SK-N-SH treated with all-trans-retinoic acid at 6 μM for 48 hours (cell line): Measurements from ENCODE around the gene RHOU.

Experiments
- ATAC-seq: fragments of 200-7000 bp; cut with Tn5 transposase; 3 replicates; pipeline ENCODE4 v1.9.1; 2020; ENCODE audit warnings: mild to moderate bottlenecking, moderate library complexity
- ARNTL ChIP-seq: fragments of 450-650 bp; formaldehyde crosslinking; IDR thresholded peaks from 2 replicates; pipeline ENCODE4 v1.5.0; 2020; ENCODE audit warnings: low read depth, mild to moderate bottlenecking, moderate library complexity, borderline replicate concordance
- BACH2 ChIP-seq: fragments of 250-450 bp; sonication (Bioruptor Pico); IDR thresholded peaks from 2 replicates; pipeline ENCODE4 v1.9.0; 2021; ENCODE audit warnings: mild to moderate bottlenecking, borderline replicate concordance
- CSDC2 ChIP-seq: fragments of 250-450 bp; sonication (Bioruptor Pico); IDR thresholded peaks from 2 replicates; pipeline ENCODE4 v1.5.0; 2020; ENCODE audit warnings: mild to moderate bottlenecking, moderate library complexity
- ESRRG ChIP-seq: fragments of 250-450 bp; sonication (Bioruptor Pico); IDR thresholded peaks from 2 replicates; pipeline ENCODE4 v1.6.1; 2021; ENCODE audit warnings: mild to moderate bottlenecking
- GLIS3 ChIP-seq: fragments of 250-450 bp; sonication (Bioruptor Pico); IDR thresholded peaks from 2 replicates; pipeline ENCODE4 v1.5.0; 2020; ENCODE audit warnings: mild to moderate bottlenecking, moderate library complexity
- ISL1 ChIP-seq: fragments of 250-450 bp; sonication (Bioruptor Pico); IDR thresholded peaks from 2 replicates; pipeline ENCODE4 v2.1.2; 2022; ENCODE audit warnings: mild to moderate bottlenecking, moderate library complexity
- OSR1 ChIP-seq: fragments of 250-450 bp; sonication (Bioruptor Pico); IDR thresholded peaks from 2 replicates; pipeline ENCODE4 v1.8.0; 2022; ENCODE audit warnings: moderate library complexity, mild to moderate bottlenecking, inconsistent platforms
- PPARA ChIP-seq: fragments of 250-450 bp; sonication (Bioruptor Pico); IDR thresholded peaks from 2 replicates; pipeline ENCODE4 v1.5.0; 2020; ENCODE audit warnings: mild to moderate bottlenecking, borderline replicate concordance
- RARB ChIP-seq: fragments of 250-450 bp; sonication (Bioruptor Pico); IDR thresholded peaks from 2 replicates; pipeline ENCODE4 v1.8.0; 2021; ENCODE audit warnings: mild to moderate bottlenecking, moderate library complexity
- SNAI2 ChIP-seq: fragments of 250-450 bp; sonication (Bioruptor Pico); IDR thresholded peaks from 2 replicates; pipeline ENCODE4 v1.5.0; 2020; ENCODE audit warnings: mild to moderate bottlenecking, moderate library complexity
- TCF4 ChIP-seq: fragments of 250-450 bp; sonication (Bioruptor Pico); IDR thresholded peaks from 2 replicates; pipeline ENCODE4 v1.8.0; 2021; ENCODE audit warnings: mild to moderate bottlenecking, moderate library complexity, borderline replicate concordance
- TOX ChIP-seq: fragments of 250-450 bp; sonication (Bioruptor Pico); IDR thresholded peaks from 2 replicates; pipeline ENCODE4 v1.8.0; 2021; ENCODE audit warnings: mild to moderate bottlenecking, moderate library complexity, borderline replicate concordance
- ZFP3 ChIP-seq: fragments of 250-450 bp; sonication (Bioruptor Pico); IDR thresholded peaks from 2 replicates; pipeline ENCODE4 v1.5.0; 2020; ENCODE audit warnings: mild to moderate bottlenecking, moderate library complexity
- ZFP30 ChIP-seq: fragments of 450-650 bp; formaldehyde crosslinking; IDR thresholded peaks from 2 replicates; pipeline ENCODE4 v1.5.0; 2022; ENCODE audit warnings: mild to moderate bottlenecking, moderate library complexity
- ZNF565 ChIP-seq: fragments of 450-650 bp; formaldehyde crosslinking; conservative IDR thresholded peaks from 2 replicates; pipeline ENCODE4 v1.5.0; 2020; ENCODE audit warnings: low read depth, mild to moderate bottlenecking, moderate library complexity
- ZNF70 ChIP-seq: fragments of 450-650 bp; formaldehyde crosslinking; IDR thresholded peaks from 2 replicates; pipeline ENCODE4 v1.5.0; 2020; ENCODE audit warnings: mild to moderate bottlenecking, moderate library complexity
- ZNF8 ChIP-seq: fragments of 450-650 bp; formaldehyde crosslinking; IDR thresholded peaks from 2 replicates; pipeline ENCODE4 v1.5.0; 2020; ENCODE audit warnings: mild to moderate bottlenecking, moderate library complexity
- TF ChIP-seq, protein P1 (sequence below): fragments of 250-450 bp; sonication (Bioruptor Pico); IDR thresholded peaks from 2 replicates; pipeline ENCODE4 v1.5.1; 2020; ENCODE audit warnings: low read depth, mild to moderate bottlenecking, moderate library complexity
- TF ChIP-seq, protein P2 (sequence below): fragments of 250-450 bp; sonication (Bioruptor Pico); IDR thresholded peaks from 2 replicates; pipeline ENCODE4 v1.8.0; 2020; ENCODE audit warnings: mild to moderate bottlenecking, moderate library complexity, borderline replicate concordance
- TF ChIP-seq, protein P3 (sequence below): fragments of 250-450 bp; sonication (Bioruptor Pico); IDR thresholded peaks from 2 replicates; pipeline ENCODE4 v1.5.1; 2021; ENCODE audit warnings: mild to moderate bottlenecking, moderate library complexity
- TF ChIP-seq, protein P4 (sequence below): fragments of 250-450 bp; sonication (Bioruptor Pico); IDR thresholded peaks from 2 replicates; pipeline ENCODE4 v1.8.0; 2021; ENCODE audit warnings: low read depth, mild to moderate bottlenecking, moderate library complexity, borderline replicate concordance

The RHOU gene

DNA sequence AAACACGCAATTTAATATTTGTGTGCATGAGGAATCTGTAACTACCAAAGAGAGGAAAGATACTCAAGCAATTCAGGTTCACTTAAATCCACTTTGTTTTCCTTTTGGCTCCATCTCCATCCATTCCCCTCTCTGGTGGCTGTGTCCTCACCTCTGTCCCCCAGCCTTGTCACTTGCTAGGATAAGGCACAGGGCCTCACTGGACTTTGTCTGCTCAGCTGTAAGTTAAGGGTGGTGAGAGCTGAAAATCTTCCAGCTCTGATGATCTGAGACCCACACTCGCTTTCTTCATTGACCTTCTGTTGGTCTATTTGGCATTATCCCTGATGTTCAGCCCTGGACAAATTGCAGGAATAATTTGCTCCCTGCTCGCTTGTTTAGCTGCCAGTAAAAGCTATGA is 56.5 kb downstream of the RHOU start (continued):
- no peak for TF ChIP-seq PPARA (CRISPR knock-in tag)
- no peak for TF ChIP-seq GLIS3 (CRISPR knock-in tag)
- no peak for TF ChIP-seq ZNF565 (CRISPR knock-in tag)
- no peak for TF ChIP-seq ZNF8 (CRISPR knock-in tag)

DNA sequence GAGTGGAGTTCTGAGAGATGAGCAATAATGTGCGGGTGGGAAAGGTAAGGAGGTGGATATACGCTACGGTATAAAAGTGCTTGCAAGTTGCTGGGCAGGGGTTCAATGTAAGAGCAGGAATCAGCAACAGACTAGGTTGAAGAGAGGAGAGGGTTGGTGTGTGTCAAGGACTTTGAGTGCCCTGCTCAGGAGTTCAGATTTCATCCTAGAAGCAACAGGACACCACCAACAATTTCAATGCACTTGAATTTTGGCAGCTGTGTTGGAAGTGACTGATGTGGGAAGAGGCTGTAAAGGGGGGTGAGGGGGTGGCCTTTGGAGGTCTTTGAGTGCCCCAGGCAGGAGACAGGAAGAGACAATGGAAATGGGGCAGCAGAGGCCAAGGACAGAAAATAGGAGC is 57.3 kb downstream of the RHOU start:
- no peak for ATAC-seq
- TF ChIP-seq ISL1 (CRISPR knock-in tag) (no peak), ARNTL (CRISPR knock-in tag) (no peak)

DNA sequence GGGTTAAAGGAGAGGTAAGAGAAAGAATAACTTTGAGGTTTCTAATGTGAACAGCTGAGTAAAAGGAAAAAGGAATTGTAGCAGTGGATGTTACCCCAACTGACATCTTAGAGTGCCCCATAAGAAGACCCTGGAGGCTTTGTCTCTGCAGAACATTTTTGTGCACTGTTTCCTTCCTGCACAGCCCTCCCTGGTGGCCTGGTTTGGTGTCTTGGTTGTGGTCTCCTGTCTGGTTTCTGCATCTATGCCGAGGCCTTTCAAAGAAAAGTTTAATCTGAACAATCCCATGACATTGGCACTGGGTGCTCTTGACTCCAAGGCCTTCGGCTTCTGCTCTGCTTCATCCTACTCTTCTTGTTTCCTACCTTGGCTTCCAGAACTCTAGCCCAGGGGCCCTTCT is 57.8 kb downstream of the RHOU start:
- no peak for TF ChIP-seq SNAI2 (CRISPR knock-in tag)
- no peak for TF ChIP-seq ZNF565 (CRISPR knock-in tag)
- TF ChIP-seq BACH2 (CRISPR knock-in tag) = no peak
- TF ChIP-seq ZNF70 (CRISPR knock-in tag) = no peak
- TF ChIP-seq ZFP30 (CRISPR knock-in tag) = no peak
- TF ChIP-seq, protein P1, sequence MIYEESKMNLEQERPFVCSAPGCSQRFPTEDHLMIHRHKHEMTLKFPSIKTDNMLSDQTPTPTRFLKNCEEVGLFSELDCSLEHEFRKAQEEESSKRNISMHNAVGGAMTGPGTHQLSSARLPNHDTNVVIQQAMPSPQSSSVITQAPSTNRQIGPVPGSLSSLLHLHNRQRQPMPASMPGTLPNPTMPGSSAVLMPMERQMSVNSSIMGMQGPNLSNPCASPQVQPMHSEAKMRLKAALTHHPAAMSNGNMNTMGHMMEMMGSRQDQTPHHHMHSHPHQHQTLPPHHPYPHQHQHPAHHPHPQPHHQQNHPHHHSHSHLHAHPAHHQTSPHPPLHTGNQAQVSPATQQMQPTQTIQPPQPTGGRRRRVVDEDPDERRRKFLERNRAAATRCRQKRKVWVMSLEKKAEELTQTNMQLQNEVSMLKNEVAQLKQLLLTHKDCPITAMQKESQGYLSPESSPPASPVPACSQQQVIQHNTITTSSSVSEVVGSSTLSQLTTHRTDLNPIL (CRISPR knock-in tag) = no peak
- no peak for TF ChIP-seq RARB
- TF ChIP-seq, protein P2, sequence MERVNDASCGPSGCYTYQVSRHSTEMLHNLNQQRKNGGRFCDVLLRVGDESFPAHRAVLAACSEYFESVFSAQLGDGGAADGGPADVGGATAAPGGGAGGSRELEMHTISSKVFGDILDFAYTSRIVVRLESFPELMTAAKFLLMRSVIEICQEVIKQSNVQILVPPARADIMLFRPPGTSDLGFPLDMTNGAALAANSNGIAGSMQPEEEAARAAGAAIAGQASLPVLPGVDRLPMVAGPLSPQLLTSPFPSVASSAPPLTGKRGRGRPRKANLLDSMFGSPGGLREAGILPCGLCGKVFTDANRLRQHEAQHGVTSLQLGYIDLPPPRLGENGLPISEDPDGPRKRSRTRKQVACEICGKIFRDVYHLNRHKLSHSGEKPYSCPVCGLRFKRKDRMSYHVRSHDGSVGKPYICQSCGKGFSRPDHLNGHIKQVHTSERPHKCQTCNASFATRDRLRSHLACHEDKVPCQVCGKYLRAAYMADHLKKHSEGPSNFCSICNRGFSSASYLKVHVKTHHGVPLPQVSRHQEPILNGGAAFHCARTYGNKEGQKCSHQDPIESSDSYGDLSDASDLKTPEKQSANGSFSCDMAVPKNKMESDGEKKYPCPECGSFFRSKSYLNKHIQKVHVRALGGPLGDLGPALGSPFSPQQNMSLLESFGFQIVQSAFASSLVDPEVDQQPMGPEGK (CRISPR knock-in tag) = no peak
- TF ChIP-seq ARNTL (CRISPR knock-in tag) = no peak
- no peak for TF ChIP-seq GLIS3 (CRISPR knock-in tag)
- TF ChIP-seq ISL1 (CRISPR knock-in tag) = no peak
- TF ChIP-seq PPARA (CRISPR knock-in tag) = no peak
- TF ChIP-seq, all 23 proteins: peak for 0
- ATAC-seq = no peak

DNA sequence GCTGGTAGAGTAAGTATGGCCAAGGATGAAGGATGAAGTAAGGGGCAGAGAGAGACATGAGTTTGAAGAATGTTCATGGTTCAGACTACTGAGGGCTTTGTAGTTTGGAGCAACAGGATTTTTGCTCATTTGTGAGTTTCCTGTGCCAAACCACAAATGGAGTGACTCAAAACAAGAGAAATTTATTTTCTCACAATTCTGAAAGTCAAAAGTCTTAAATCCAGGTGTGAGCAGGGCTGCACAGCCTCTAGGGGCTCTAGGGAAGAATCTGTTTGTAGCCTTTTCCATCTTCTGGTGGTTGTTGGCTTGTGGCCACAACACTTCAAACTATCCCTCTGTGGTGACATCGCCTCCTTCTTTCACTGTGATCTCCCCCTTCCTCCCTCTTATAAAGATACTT is 58.9 kb downstream of the RHOU start:
- no peak for ATAC-seq
- TF ChIP-seq ZFP30 (CRISPR knock-in tag) (no peak), ESRRG (CRISPR knock-in tag) (no peak), ZNF8 (CRISPR knock-in tag) (no peak), GLIS3 (CRISPR knock-in tag) (no peak), TOX (CRISPR knock-in tag) (no peak), BACH2 (CRISPR knock-in tag) (no peak), ZNF70 (CRISPR knock-in tag) (no peak)

DNA sequence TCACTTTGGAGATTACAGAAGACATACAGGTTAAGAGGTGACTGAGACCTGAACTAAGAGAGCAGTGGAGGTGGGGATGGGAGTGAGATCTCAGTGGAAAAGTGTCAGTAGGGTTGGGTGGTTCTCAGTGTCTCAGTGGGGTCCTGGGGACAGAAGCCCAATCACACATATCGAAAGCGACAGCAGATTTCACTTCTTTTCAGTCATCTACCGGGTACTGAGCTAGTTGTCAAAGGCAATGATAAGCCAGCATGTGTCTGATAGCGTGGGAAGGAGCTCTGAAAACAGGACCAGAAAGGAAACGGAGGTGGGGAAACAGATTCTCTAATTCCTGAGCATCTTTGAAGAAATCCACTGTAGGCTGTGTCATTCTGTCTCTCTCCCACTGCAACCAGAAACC is 59.5 kb downstream of the RHOU start:
- ATAC-seq = no peak
- TF ChIP-seq, protein P1 (CRISPR knock-in tag) = no peak
- TF ChIP-seq ARNTL (CRISPR knock-in tag) (no peak), ZNF8 (CRISPR knock-in tag) (no peak), GLIS3 (CRISPR knock-in tag) (no peak), ZFP3 (no peak), CSDC2 (CRISPR knock-in tag) (no peak), TCF4 (CRISPR knock-in tag) (no peak), OSR1 (CRISPR knock-in tag) (no peak), SNAI2 (CRISPR knock-in tag) (no peak)

DNA sequence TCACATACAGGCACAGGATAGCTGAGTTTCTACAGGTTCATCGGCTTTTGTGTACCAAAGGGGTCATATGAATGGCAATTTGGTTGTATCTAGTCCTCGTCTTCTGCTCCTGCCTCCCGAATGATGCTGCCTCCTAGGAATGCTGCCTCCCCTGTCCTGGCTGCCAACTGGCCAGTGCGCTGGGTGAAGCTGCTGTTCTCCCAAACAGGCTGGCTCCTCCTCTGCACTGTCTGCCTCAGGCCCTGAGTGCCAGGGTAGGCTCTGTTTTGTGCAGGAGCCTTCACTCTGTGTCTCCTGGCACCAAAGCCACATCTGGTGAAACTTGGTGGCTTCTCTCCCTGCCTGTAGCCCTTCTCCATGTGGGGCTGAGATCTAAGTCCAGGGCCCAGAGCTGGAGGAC is 60.3 kb downstream of the RHOU start:
- ATAC-seq = no peak
- TF ChIP-seq BACH2 (CRISPR knock-in tag) = no peak
- TF ChIP-seq ZNF8 (CRISPR knock-in tag) = no peak
- no peak for TF ChIP-seq TCF4 (CRISPR knock-in tag)
- no peak for TF ChIP-seq SNAI2 (CRISPR knock-in tag)
- TF ChIP-seq, protein P3, sequence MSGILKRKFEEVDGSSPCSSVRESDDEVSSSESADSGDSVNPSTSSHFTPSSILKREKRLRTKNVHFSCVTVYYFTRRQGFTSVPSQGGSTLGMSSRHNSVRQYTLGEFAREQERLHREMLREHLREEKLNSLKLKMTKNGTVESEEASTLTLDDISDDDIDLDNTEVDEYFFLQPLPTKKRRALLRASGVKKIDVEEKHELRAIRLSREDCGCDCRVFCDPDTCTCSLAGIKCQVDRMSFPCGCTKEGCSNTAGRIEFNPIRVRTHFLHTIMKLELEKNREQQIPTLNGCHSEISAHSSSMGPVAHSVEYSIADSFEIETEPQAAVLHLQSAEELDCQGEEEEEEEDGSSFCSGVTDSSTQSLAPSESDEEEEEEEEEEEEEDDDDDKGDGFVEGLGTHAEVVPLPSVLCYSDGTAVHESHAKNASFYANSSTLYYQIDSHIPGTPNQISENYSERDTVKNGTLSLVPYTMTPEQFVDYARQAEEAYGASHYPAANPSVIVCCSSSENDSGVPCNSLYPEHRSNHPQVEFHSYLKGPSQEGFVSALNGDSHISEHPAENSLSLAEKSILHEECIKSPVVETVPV (CRISPR knock-in tag) = no peak
- TF ChIP-seq GLIS3 (CRISPR knock-in tag) = no peak
- TF ChIP-seq, protein P1 (CRISPR knock-in tag) = no peak
- no peak for TF ChIP-seq ZFP3
- TF ChIP-seq, protein P4, sequence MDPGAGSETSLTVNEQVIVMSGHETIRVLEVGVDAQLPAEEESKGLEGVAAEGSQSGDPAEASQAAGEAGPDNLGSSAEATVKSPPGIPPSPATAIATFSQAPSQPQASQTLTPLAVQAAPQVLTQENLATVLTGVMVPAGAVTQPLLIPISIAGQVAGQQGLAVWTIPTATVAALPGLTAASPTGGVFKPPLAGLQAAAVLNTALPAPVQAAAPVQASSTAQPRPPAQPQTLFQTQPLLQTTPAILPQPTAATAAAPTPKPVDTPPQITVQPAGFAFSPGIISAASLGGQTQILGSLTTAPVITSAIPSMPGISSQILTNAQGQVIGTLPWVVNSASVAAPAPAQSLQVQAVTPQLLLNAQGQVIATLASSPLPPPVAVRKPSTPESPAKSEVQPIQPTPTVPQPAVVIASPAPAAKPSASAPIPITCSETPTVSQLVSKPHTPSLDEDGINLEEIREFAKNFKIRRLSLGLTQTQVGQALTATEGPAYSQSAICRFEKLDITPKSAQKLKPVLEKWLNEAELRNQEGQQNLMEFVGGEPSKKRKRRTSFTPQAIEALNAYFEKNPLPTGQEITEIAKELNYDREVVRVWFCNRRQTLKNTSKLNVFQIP (CRISPR knock-in tag) = no peak
- no peak for TF ChIP-seq ZNF70 (CRISPR knock-in tag)
- TF ChIP-seq ZNF565 (CRISPR knock-in tag) = no peak
